ENCODE results near the gene NBAS.
"Not testable (repeated sequence)": the region's sequence is repeated elsewhere in the genome, so short reads cannot be mapped to it uniquely, and the experiment has no call there.

Gene NBAS

GRCh38 chr2:15449556-15450236 is 111.4 kb downstream of the NBAS start:
- peak in 2 of 3 donors; percentile 25 to 55 for DNase-seq
- Histone ChIP-seq H3K27me3 (replicated peaks in 2 of 5; ENCODE audit: control insufficient read depth in 4 of 5, insufficient read depth in 5 of 5, low read length in 4 of 5) (no peaks in the 10 kb centered on the region), H3K4me3 (ENCODE audit: control insufficient read depth in 1 of 7, extremely low read depth in 1 of 7, insufficient read depth in 4 of 7, low read depth in 2 of 7, low read length in 6 of 7) (peak overlapping the region in 1 of 7 experiments; percentile 5), H3K27ac (ENCODE audit: insufficient read depth in 1 of 2, low read depth in 1 of 2, low read length in 2 of 2, poor library complexity in 1 of 2, severe bottlenecking in 2 of 2) (peak overlapping the region in 1 of 2 experiments; percentile 50), H3K9me3 (ENCODE audit: control extremely low read depth in 1 of 5, control insufficient read depth in 4 of 5, insufficient read depth in 2 of 5, low read depth in 1 of 5, low read length in 4 of 5) (peaks cover 0 to 5% (median 1%) of the 10 kb centered on the region in 5 experiments), H3K4me1 (ENCODE audit: control extremely low read depth in 1 of 4, control insufficient read depth in 4 of 4, insufficient read depth in 4 of 4, low read length in 3 of 4) (peaks cover 0 to 13% (median 6%) of the 10 kb centered on the region in 4 experiments), H3K36me3 (ENCODE audit: control insufficient read depth in 4 of 4, insufficient read depth in 4 of 4, low read length in 3 of 4) (peaks cover 7 to 20% (median 9%) of the 10 kb centered on the region in 4 experiments)
- POLR2A ChIA-PET, result interaction anchor here (0.6 kb wide), 2 partner anchors 12 to 42 kb away, joined by 3 read pairs; no protein-coding TSS in a partner anchor
- WGBS (ENCODE audit: insufficient coverage), result 10% methylated on average over 2 of the region's 2 CpGs
- CTCF ChIA-PET, result no interaction called here

- WGBS (ENCODE audit: insufficient coverage), result 98% methylated on average over 4 of the region's 5 CpGs
- CTCF ChIA-PET, result no interaction called here
- DNase-seq, result no peak
- peaks cover 0 to 5% (median 1%) of the 10 kb centered on the region in 5 experiments for H3K9me3 ChIP-seq (ENCODE audit: control extremely low read depth in 1 of 5, control insufficient read depth in 4 of 5, insufficient read depth in 2 of 5, low read depth in 1 of 5, low read length in 4 of 5)
- no peaks in the 10 kb centered on the region for H3K27me3 ChIP-seq (replicated peaks in 2 of 5; ENCODE audit: control insufficient read depth in 4 of 5, insufficient read depth in 5 of 5, low read length in 4 of 5)
- POLR2A ChIA-PET, result no interaction called here
- H3K4me3 ChIP-seq (ENCODE audit: control insufficient read depth in 1 of 7, extremely low read depth in 1 of 7, insufficient read depth in 4 of 7, low read depth in 2 of 7, low read length in 6 of 7), result no peak overlapping the region
- no peak overlapping the region for H3K27ac ChIP-seq (ENCODE audit: insufficient read depth in 1 of 2, low read depth in 1 of 2, low read length in 2 of 2, poor library complexity in 1 of 2, severe bottlenecking in 2 of 2)
- peaks cover 3 to 17% (median 6%) of the 10 kb centered on the region in 4 experiments for H3K36me3 ChIP-seq (ENCODE audit: control insufficient read depth in 4 of 4, insufficient read depth in 4 of 4, low read length in 3 of 4)
- peaks cover 0 to 13% (median 6%) of the 10 kb centered on the region in 4 experiments for H3K4me1 ChIP-seq (ENCODE audit: control extremely low read depth in 1 of 4, control insufficient read depth in 4 of 4, insufficient read depth in 4 of 4, low read length in 3 of 4)
These were observed 112.8 kb downstream of the NBAS start for GRCh38 chr2:15448250-15448839.

DNA sequence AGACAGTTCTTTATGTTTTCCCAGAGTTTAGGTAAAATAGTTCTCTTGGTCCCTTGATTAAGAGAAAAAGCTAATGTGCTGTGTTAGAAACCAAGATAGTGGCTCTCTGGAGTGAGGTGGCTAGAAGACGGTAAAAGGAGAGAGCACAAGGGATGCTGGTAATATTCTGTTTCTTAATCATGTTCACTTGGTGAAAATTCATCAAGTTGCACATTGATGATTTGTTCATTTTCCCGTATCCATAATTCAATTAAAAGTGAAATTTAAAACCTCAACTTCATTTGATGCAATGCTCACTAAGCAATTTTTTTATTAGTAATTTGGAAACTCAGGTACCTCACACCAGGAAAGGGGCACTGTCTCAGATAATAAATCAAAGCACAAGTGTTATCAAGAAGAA is 113.8 kb downstream of the NBAS start:
- Histone ChIP-seq H3K27me3 (replicated peaks in 2 of 5; ENCODE audit: control insufficient read depth in 4 of 5, insufficient read depth in 5 of 5, low read length in 4 of 5) (no peaks in the 10 kb centered on the region), H3K9me3 (ENCODE audit: control extremely low read depth in 1 of 5, control insufficient read depth in 4 of 5, insufficient read depth in 2 of 5, low read depth in 1 of 5, low read length in 4 of 5) (peaks cover 0 to 5% (median 1%) of the 10 kb centered on the region in 5 experiments), H3K4me3 (ENCODE audit: control insufficient read depth in 1 of 7, extremely low read depth in 1 of 7, insufficient read depth in 4 of 7, low read depth in 2 of 7, low read length in 6 of 7) (no peak overlapping the region), H3K4me1 (ENCODE audit: control extremely low read depth in 1 of 4, control insufficient read depth in 4 of 4, insufficient read depth in 4 of 4, low read length in 3 of 4) (peaks cover 0 to 13% (median 6%) of the 10 kb centered on the region in 4 experiments), H3K36me3 (ENCODE audit: control insufficient read depth in 4 of 4, insufficient read depth in 4 of 4, low read length in 3 of 4) (peaks cover 3 to 10% (median 6%) of the 10 kb centered on the region in 4 experiments), H3K27ac (ENCODE audit: insufficient read depth in 1 of 2, low read depth in 1 of 2, low read length in 2 of 2, poor library complexity in 1 of 2, severe bottlenecking in 2 of 2) (no peak overlapping the region)
- 100% methylated on average over 1 of the region's 2 CpGs for WGBS (ENCODE audit: insufficient coverage)
- CTCF ChIA-PET, result no interaction called here
- POLR2A ChIA-PET, result no interaction called here
- no peak for DNase-seq

DNA sequence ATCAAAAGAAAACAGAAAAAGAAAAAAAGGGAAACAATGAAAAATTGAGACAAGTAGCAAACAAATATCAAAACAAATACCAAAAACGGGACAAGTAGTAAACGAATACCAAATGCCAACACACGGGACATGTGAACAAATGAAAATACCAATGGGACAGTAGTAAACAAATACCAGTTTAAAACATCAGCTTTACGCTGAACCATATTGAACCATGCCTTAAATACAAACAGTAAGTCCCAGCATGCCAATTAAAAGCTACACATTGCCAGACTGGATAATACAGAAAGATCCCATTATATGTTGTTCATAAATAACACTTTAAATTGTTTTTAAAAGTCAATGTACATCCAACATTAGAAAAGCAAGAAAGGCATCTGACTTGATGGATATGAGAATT is 114.2 kb downstream of the NBAS start:
- 100% methylated on average over 1 of the region's 4 CpGs for WGBS (ENCODE audit: insufficient coverage)
- CTCF ChIA-PET, result no interaction called here

GRCh38 chr2:15445891-15446562 is 115.1 kb downstream of the NBAS start:
- peaks cover 3 to 10% (median 6%) of the 10 kb centered on the region in 4 experiments for H3K36me3 ChIP-seq (ENCODE audit: control insufficient read depth in 4 of 4, insufficient read depth in 4 of 4, low read length in 3 of 4)
- H3K4me1 ChIP-seq (ENCODE audit: control extremely low read depth in 1 of 4, control insufficient read depth in 4 of 4, insufficient read depth in 4 of 4, low read length in 3 of 4), result peaks cover 0 to 13% (median 6%) of the 10 kb centered on the region in 4 experiments
- no peak overlapping the region for H3K27ac ChIP-seq (ENCODE audit: insufficient read depth in 1 of 2, low read depth in 1 of 2, low read length in 2 of 2, poor library complexity in 1 of 2, severe bottlenecking in 2 of 2)
- WGBS (ENCODE audit: insufficient coverage), result no CpG with 5 or more reads among the region's 2 CpGs
- POLR2A ChIA-PET, result no interaction called here
- peaks cover 0 to 5% (median 1%) of the 10 kb centered on the region in 5 experiments for H3K9me3 ChIP-seq (ENCODE audit: control extremely low read depth in 1 of 5, control insufficient read depth in 4 of 5, insufficient read depth in 2 of 5, low read depth in 1 of 5, low read length in 4 of 5)
- CTCF ChIA-PET, result no interaction called here
- no peak overlapping the region for H3K4me3 ChIP-seq (ENCODE audit: control insufficient read depth in 1 of 7, extremely low read depth in 1 of 7, insufficient read depth in 4 of 7, low read depth in 2 of 7, low read length in 6 of 7)
- H3K27me3 ChIP-seq (replicated peaks in 2 of 5; ENCODE audit: control insufficient read depth in 4 of 5, insufficient read depth in 5 of 5, low read length in 4 of 5), result no peaks in the 10 kb centered on the region
- DNase-seq, result peak in 1 of 3 donors; percentile 8

More for the DNA sequence above, 114.2 kb downstream of the NBAS start:
- peaks cover 0 to 13% (median 6%) of the 10 kb centered on the region in 4 experiments for H3K4me1 ChIP-seq (ENCODE audit: control extremely low read depth in 1 of 4, control insufficient read depth in 4 of 4, insufficient read depth in 4 of 4, low read length in 3 of 4)
- H3K36me3 ChIP-seq (ENCODE audit: control insufficient read depth in 4 of 4, insufficient read depth in 4 of 4, low read length in 3 of 4), result peaks cover 3 to 10% (median 6%) of the 10 kb centered on the region in 4 experiments
- H3K27me3 ChIP-seq (replicated peaks in 2 of 5; ENCODE audit: control insufficient read depth in 4 of 5, insufficient read depth in 5 of 5, low read length in 4 of 5), result no peaks in the 10 kb centered on the region
- peaks cover 0 to 5% (median 1%) of the 10 kb centered on the region in 5 experiments for H3K9me3 ChIP-seq (ENCODE audit: control extremely low read depth in 1 of 5, control insufficient read depth in 4 of 5, insufficient read depth in 2 of 5, low read depth in 1 of 5, low read length in 4 of 5)
- POLR2A ChIA-PET, result no interaction called here
- H3K4me3 ChIP-seq (ENCODE audit: control insufficient read depth in 1 of 7, extremely low read depth in 1 of 7, insufficient read depth in 4 of 7, low read depth in 2 of 7, low read length in 6 of 7), result no peak overlapping the region
- no peak for DNase-seq
- H3K27ac ChIP-seq (ENCODE audit: insufficient read depth in 1 of 2, low read depth in 1 of 2, low read length in 2 of 2, poor library complexity in 1 of 2, severe bottlenecking in 2 of 2), result no peak overlapping the region

DNA sequence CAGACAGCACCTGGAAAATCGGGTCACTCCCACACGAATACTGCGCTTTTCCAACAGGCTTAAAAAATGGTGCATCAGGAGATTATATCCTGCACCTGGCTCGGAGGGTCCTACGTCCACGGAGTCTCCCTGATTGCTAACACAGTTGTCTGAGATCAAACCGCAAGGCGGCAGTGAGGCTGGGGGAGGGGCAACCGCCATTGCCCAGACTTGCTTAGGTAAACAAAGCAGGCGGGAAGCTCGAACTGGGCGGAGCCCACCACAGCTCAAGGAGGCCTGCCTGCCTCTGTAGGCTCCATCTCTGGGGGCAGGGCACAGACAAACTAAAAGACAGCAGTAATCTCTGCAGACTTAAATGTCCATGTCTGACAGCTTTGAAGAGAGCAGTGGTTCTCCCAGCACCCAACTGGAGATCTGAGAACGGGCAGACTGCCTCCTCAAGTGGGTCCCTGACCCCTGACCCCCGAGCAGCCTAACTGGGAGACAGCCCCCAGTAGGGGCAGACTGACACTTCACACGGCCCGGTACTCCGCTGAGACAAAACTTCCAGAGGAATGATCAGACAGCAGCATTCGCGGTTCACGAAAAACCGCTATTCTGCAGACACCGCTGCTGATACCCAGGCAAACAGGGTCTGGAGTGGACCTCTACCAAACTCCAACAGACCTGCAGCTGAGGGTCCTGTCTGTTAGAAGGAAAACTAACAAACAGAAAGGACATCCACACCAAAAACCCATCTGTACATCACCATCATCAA is 121.2 kb downstream of the NBAS start:
- H3K9me3 ChIP-seq (ENCODE audit: control extremely low read depth in 1 of 5, control insufficient read depth in 4 of 5, insufficient read depth in 2 of 5, low read depth in 1 of 5, low read length in 4 of 5); H3K27ac ChIP-seq (ENCODE audit: insufficient read depth in 1 of 2, low read depth in 1 of 2, low read length in 2 of 2, poor library complexity in 1 of 2, severe bottlenecking in 2 of 2); H3K27me3 ChIP-seq (replicated peaks in 2 of 5; ENCODE audit: control insufficient read depth in 4 of 5, insufficient read depth in 5 of 5, low read length in 4 of 5); H3K36me3 ChIP-seq (ENCODE audit: control insufficient read depth in 4 of 4, insufficient read depth in 4 of 4, low read length in 3 of 4); H3K4me1 ChIP-seq (ENCODE audit: control extremely low read depth in 1 of 4, control insufficient read depth in 4 of 4, insufficient read depth in 4 of 4, low read length in 3 of 4); DNase-seq; H3K4me3 ChIP-seq (ENCODE audit: control insufficient read depth in 1 of 7, extremely low read depth in 1 of 7, insufficient read depth in 4 of 7, low read depth in 2 of 7, low read length in 6 of 7): not testable (repeated sequence)
- 100% methylated on average over 13 of the region's 22 CpGs for WGBS (ENCODE audit: insufficient coverage)
- POLR2A ChIA-PET, result interaction anchor here (0.7 kb wide), 1 partner anchor 16 kb away, joined by 4 read pairs; no protein-coding TSS in a partner anchor
- CTCF ChIA-PET, result interaction anchor here (0.6 kb wide), 1 partner anchor 26 kb away, joined by 3 read pairs; no protein-coding TSS in a partner anchor

Measured in common myeloid progenitor, CD34-positive (primary cell).